Right forelimb (tissue), 1 donor: ENCODE data around the gene ARL4C.

Experiments used
- DNase-seq: peaks from one replicate; pipeline ENCODE4 v3.0.0-alpha.2; 2018

ARL4C gene

GRCh38 chr2:234497594-234498235 is 834 bp upstream of the ARL4C start:
- DNase-seq, result peak; percentile 50

- peak; percentile 63 for DNase-seq
Measured at GRCh38 chr2:234496055-234496834, 636 bp downstream of the ARL4C start.

GRCh38 chr2:234495251-234496054 is 1.4 kb downstream of the ARL4C start:
- DNase-seq, result no peak

DNA sequence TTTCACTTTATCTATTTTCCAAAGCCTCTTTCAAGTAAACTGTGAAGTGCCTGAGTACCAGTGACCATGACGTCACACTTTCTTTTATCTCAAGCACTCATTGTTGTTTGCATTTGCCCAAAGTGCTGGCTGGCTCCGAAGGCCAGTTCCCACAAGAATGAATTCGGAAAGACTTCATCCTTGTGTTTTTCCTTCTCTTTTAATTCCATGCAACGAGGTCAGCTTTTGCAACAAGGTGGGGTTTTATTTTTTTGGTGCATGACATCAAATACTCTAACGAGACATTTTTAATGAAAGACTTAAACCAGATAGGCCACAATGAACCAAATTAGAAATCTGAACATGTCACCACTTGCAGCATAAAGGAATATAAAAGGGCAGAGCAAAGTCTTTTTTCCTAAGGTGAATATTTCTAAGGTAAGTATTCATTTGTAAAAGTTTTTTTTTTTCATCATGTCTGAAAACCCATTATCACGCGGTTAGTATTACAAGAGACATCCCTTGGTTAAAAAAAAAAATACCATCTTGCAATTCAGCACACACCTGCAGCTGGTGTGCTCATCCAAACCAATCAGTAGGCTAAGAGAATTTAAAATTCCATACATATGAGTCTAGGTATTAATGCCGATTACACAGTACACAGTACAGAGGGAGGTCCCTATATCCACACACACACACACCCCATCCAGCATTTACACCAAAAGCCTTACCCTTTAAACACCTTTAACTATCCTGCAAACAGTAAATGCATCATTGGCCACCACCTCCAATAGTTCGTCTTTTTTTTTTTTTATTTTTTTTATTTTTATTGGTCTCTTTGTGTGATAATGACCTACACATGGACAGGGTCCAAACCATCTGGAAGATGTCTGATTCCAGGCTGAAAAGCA is 2.3 kb downstream of the ARL4C start:
- no peak for DNase-seq

GRCh38 chr2:234493796-234494195 is 3.1 kb downstream of the ARL4C start:
- no peak for DNase-seq

- no peak for DNase-seq
Measured at GRCh38 chr2:234492717-234493485, 4.0 kb downstream of the ARL4C start.

GRCh38 chr2:234491897-234492296 is 5.0 kb downstream of the ARL4C start:
- no peak for DNase-seq

GRCh38 chr2:234491281-234491680 is 5.6 kb downstream of the ARL4C start:
- DNase-seq, result no peak

DNA sequence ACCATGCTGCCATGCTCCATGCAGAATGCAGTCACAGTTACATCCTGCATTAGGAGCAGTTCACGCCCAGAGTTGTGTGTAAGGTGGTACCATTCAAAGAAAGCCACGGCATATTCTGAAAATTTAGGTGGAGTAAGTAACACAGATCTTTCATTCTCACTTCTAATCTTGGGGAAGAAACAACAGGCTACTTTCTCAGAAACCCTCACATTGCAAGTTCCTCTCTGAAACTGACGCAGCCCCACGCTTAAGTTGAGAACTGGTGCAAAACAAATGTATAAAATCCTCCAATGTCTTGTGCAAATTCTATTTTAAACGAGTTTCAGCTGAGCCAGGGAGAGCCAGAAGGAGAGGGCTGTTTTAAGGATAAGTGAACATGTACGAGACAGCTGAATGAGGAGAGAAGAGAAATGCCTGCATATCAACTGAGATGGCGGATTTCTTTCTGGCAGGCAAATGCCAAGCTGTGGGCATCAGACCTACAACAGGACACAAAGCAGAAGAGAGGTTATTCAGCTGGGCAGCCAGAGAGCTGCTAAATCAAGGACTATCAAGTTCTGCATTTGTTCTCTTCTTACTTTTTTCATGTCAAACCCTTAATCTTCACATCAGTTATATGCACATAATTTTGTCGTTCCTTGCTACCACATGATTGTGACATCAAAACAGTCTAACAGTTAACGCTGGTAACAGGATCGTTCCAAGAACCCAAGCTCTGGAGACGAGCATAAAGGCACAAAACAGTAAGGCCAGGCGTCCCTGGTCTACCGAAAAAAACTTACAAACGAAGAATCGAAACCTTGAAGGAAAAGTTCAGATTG is 6.4 kb downstream of the ARL4C start:
- no peak for DNase-seq

DNA sequence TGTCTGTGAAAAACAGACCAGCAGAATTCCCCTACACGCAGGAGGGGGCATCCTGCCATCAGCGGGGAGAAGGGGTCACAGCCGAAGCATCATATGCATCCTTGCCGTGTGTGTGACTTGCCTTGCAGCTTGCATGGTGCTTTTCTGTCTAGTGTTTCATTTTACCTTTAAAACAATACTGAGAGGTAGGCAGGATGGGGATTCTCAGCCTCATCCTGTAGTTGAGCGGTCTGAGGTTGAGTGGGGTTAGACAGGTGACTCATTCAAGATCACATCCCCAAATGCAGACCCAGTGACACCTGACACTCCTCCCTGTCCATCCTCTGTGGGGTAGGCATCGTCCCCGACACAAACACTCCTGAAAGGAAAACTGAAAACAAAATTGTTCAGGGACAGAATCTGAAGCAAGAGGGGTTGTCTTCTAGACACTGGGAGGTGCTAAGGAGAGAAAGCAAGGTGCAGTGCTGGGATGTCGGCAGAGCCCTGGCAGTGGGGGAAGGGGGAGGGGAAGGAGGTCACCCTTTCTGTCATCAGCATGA is 7.9 kb downstream of the ARL4C start:
- DNase-seq, result no peak

DNA sequence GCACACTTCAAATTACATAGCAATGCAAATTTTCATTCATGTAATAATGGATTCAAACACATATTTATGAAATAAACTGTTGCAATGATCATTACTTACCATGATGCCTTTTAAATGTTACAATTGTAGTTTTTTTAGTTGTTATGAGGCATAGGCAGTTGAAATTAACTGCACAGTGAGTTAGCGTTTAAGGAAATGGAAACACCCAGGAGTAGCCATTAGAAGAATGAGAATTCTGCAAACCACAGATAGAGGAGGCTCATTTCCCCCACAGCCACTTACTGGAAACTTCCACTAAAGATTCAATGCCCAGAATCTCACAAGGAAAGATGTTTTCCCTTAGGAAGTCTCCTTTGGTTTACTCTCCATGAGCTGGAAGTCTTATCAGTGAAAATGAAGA is 8.4 kb downstream of the ARL4C start:
- DNase-seq, result no peak

GRCh38 chr2:234487356-234487755 is 9.5 kb downstream of the ARL4C start:
- DNase-seq, result no peak

DNA sequence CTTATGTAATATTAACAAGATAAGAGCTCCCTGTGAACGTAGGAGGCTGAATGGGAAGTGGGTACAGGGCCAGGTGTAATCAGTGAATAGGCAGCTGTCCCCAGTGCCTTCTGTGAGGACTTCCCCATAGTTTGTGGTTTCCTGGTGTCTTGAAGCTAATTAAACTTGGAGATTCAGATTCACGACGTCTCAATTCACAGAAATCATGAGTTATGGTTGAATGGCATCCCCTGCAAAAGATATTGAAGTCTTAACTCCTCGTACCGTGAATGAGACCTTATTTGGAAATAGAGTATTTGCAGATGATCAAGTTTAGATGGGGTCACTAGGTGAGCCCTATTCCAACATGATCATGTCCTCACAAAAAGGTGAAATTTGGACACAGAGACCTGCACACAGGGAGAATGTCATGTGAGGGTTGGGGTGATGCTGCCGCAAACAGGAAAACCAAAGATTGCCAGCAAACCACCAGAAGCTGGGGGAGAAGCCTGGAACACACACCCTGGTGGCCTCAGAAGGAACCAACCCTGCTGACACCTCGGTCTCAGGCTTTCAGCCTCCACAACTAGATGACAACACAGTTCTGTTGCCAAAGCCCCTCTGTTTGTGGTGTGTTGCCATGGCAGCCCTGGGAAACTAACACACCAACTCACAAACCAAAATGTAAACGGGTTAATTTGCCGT is 13.2 kb downstream of the ARL4C start:
- DNase-seq, result no peak

DNA sequence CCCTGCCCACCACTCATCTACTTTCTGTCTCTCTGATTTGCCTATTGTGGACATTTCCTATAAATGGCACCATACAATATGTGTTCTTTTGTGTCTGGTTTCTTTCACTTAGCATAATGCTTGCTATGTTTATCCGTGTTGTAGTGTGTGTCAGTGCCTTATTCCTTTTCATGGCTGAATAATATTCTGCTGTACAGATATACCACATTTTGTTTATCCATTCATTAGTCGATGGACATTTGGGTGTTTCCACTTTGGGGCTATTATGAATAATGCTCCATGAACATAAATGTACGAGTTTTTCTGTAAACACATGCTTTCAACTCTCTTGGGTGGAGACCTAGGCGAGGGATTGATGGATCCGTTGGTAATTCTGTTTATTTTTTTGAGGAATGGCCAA is 15.6 kb downstream of the ARL4C start:
- no peak for DNase-seq

GRCh38 chr2:234480337-234480736 is 16.5 kb downstream of the ARL4C start:
- DNase-seq, result no peak

GRCh38 chr2:234479465-234479864 is 17.4 kb downstream of the ARL4C start:
- DNase-seq, result no peak

DNA sequence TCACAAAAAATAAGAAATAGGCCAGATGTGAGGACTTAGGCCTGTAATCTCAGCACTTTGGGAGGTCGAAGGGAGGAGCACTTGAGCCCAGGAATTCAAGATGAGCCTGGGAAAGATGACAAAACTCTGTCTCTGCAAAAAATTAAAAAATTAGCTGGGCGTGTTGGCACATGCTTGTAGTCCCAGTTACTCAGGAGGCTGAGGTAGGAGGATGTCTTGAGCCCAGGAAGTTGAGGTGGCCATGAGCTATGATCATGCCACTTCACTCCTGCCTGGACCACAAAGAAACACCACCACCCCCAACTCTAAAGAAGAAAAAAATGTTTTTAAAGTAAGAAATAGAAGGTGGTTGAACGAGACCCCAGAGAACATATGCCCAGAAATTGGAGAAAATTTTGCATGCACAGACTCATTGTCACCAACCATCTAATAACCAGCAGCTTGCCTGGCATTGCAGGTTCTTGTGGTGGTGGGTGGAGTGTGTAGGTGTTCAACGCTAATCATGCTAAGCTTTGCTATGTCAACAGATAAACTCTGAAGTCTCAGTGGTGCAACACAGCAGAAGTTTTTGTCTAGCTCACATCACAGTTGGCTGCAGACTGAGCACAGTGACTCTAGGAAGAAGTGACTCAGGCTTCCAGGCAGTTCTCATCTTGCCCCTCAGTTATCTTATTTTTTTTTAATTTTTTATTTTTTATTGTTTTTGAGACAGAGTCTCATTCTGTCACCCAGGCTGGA is 18.6 kb downstream of the ARL4C start:
- DNase-seq, result no peak

- no peak for DNase-seq
Measured at GRCh38 chr2:234476766-234477165, 20.1 kb downstream of the ARL4C start.

DNA sequence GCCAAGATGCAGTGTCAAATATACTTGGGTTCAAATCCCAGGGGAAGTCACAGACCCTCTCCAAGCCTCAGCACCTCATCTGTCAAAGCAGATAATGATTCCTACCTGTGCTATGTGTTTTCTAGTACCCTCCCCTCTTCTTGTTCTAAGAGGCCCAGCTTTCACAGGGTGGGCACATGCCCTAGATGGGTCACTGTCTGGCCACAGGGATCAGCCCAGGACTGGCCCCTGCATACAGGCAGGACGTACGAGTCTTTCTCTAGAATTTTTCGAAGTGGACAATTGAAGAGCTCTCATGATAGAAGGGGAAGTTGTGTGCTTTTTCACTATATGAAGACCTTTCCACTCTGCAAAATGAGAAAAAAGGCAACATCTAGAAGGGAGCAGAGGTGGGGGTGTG is 22.2 kb downstream of the ARL4C start:
- no peak for DNase-seq
